Activated CD4-positive, alpha-beta T cell treated with anti-CD3 and anti-CD28 coated beads for 24 hours (primary cell): ENCODE results near the gene TBC1D7.

ENCODE experiments used
- DNase-seq, 2 donors: peaks; one replicate each; pipeline ENCODE4 v3.0.0-alpha.2; 2020; ENCODE audit warnings: low read depth in 2 of 2

Gene TBC1D7

DNA sequence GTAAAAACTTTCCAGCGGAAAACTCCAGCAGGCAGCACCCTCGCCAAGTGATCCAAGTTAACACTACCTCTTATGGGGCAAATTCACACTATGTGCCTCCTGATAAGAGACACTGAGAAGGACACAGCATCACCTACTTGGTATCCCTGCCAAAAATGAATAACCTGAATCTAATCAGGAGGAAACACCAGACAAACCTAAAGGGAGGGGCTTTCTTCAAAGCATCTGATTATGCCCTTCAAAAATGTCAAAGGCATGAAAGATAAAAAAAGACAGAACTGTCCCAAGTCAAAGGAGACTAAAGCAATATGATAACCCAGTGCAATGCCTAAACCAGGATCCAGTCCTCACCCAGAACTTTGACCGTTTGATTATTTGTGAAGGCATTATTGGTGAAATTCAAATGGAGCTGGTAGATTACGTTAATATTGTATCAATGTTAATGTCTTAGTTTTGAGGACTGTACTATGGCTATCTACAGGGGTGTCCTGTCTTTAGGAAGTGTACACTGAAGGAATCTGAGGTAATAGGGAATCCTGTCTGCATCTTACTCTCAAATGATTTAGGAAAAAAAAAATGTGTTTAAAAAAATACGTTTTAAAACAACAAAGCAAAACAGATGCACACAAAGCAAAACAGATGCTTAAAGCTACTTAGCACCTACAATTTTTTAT, 8.3 kb downstream of the TBC1D7 start:
- no peak for DNase-seq

DNA sequence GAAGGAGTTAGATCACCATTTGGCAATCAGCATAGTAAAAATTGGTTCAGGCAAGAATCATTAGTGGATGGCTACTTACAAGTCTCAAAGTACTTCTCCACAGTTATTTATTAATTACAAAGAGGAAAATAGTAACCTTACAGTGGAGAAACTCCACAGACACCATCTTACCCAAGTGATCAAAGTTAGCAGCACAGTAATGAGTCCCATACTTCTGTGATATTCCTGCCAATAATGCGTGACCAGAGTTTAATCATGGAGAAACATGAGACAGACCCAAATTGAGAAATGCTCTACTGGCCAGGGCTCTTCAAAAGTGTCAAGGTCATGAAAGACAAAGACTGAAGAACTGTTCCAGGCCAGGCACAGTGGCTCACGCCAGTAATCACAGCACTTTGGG, 9.5 kb downstream of the TBC1D7 start:
- DNase-seq: no peak

DNA sequence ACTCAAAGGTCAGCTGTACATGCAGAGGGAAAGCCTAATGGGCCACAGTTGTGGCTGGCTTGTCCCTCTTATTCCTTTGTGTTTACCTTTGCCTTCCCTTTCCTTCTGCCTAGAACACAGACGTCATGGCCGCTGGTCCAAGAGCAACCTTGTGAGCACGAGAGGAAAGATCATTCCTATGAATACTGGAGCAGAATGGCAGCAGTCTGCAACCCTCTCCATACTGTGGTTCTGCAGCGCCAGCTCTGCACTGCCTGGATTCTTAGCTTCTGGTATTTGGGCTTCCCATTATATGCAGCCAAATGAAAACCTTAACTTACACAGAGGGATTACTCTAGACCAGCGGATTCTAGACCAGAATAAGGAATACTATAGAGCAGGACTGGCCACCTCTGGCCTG, 12.4 kb downstream of the TBC1D7 start:
- no peak for DNase-seq

DNA sequence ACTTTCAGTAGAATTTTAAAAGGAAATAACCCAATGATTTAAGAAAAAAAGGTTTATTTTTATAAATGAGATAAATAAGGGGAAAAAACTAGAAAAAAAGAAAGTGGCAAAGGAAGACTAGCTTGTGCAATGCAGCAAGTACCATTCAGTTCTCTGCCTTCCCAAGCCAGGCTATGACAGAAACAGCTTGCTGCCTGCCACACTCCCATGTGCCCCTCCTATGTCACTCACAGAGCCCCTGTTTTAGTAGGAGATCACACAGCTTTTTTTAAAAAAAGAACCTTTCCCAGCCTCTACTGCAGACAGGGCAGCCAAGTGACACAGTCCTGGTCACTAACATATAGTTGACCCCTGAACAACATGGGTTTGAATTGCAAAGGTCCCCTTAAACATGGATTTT, 13.5 kb downstream of the TBC1D7 start:
- no peak for DNase-seq

DNA sequence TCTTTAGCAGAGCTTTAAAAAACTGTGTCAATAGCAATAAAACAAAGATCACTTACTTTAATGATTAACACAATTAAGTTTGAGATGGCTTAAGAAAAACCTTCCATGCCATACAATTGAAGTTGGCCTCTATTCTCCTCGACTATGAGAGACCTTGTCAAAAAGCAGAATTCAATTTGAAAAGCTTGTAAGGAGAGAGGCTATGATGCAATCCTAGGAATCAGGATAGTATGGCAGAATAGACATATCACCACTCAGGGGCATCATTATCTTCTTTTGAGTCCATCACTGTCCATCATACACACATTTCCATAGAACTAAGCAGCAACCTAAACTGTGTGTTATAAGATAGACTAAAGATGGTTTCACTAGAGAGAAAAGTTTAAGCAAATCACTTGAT, 17.2 kb downstream of the TBC1D7 start:
- no peak for DNase-seq

DNA sequence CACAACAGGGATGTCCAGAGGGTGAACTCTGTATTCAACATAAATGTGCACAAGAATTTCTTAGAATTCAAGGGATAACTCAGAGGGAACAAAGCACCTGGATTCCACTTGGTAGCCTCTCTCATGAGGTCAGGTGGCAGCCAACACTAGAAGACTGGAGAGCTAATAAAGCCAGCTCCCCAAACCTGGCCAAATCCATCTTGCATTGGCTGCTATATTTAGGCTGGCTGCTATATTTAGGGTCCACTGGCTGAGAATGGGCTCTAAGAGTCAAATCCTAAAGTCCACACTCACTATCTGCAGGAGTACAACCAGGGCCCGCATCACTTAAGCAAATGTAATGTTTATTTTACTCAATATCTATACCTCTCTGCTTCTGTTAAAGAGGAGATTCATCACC, 20.0 kb downstream of the TBC1D7 start:
- DNase-seq: no peak

DNA sequence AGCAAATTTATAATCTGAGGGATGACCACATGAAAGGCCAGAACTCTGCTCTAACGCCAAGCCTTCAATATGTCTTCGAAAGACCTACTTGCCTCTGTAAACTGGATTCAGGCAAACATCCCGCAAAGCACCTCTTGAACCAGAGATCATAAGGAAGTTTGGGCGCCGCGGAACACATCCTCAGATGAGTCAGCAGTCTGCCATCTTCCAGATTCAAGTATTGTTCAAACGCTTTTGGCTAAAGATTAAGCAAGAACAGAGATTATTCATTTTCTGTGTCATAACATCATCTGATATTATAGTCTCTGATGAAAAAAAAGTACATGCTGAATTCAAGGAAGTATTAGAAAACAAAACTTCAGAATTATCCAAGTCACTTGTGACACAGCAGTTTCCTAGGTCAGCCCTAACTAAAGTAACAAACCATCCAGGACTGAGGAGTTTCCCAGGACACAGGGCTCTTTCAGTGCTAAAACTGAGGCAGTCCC, 20.8 kb downstream of the TBC1D7 start:
- no peak for DNase-seq

DNA sequence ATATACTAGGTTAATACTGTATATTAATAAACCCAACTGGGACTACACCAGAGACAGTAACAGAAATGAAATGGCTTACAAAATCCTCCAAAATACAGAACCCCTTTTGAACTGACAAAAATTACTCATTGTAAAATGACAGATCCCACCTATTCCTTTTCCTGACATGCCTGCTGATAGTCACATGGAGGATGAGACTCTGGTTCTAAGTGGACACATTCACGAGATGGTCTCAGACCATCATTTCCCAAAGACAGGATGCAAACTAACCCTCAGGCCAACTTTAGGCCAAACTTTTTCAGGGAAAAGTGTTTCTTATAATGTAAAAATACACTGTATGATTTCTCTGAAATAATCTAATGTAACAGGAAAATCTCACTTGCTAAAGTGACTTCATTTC, 22.5 kb downstream of the TBC1D7 start:
- DNase-seq: no peak

DNA sequence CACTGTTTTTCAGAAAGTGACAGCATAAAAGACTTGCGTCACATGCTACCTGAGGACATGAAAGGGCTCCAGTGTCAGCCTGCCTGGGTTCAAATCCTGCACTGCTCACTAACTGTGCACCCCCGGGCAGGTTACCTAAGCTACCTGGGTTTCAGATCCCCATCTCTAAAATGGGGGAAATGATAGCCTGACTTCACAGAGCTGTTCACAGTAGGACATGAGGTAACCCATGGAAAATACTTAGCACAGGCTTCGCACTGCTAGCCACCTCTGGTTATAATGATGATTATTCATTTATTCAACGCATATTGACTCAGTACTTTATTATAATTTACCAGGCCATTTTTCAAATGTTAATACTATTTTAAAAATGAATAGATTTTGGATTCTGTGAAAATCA, 23.0 kb downstream of the TBC1D7 start:
- no peak for DNase-seq

DNA sequence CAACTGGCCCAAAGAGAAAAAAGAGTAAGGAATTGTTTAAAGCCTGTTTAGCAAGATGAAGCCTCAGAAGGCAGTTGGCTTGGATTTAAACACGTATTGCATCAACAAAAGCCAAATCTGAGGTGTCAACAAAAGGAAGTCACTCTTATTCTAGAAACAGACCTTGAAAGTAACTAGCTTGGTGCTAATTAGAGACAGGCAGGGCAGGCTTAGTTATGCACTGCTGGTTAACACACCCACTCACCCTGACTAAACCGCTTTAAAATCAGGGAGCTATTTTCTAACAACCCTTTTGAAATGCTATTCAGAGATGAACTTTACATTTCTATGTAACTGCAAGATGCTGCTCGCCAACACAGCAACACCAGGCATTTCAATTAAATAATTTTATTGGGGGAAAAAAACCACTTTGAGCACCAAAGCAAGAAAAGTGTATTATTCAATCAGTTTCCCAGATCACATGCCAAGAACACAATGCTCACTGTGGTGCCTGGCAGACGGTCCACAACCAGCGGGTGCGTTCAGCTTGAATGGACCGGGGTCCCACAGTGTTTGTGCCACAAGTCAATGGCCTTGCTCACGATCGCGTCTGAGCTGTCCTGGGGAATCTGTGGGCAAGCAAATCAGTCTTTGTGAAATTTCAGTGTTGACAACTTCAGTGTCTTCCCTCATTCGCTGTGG, 23.6 kb downstream of the TBC1D7 start:
- no peak for DNase-seq

DNA sequence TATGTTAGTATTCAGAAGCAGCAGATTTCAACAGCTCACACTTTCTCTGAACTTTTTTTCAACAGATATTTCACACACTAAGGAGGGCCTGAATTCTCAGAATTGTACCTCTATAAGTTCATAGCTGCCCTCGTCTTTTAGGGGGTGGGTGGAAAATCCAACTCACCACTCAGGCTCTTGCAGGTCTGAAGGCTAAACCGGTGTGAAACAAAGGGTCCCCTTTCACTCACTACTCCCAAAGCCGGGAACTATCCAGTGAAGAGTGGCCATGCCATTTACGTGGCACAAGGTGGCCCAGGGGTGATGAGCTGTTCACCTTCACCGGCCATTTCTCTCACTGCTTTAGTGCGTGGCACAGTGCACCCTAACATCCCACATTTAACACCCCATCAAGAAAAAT, 24.2 kb downstream of the TBC1D7 start:
- DNase-seq: no peak

DNA sequence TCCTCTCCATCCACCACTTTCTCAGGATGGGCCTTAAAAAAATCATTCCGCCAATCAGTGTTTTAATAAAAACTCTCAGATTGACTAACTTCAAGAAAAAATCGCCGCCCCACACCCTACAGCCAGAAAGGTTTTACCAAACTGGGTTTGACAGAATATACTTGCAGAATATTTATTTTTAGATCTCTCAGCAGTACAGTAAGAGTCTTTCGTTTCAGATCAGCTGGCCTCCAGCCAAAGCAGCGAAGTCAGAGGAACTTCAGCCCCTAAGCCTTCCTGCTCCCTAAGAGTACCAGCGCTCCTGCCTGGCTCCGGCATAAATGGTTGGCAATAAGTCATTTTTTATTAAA, 24.7 kb downstream of the TBC1D7 start:
- peak in 1 of 2 donors; percentile 1 for DNase-seq

DNA sequence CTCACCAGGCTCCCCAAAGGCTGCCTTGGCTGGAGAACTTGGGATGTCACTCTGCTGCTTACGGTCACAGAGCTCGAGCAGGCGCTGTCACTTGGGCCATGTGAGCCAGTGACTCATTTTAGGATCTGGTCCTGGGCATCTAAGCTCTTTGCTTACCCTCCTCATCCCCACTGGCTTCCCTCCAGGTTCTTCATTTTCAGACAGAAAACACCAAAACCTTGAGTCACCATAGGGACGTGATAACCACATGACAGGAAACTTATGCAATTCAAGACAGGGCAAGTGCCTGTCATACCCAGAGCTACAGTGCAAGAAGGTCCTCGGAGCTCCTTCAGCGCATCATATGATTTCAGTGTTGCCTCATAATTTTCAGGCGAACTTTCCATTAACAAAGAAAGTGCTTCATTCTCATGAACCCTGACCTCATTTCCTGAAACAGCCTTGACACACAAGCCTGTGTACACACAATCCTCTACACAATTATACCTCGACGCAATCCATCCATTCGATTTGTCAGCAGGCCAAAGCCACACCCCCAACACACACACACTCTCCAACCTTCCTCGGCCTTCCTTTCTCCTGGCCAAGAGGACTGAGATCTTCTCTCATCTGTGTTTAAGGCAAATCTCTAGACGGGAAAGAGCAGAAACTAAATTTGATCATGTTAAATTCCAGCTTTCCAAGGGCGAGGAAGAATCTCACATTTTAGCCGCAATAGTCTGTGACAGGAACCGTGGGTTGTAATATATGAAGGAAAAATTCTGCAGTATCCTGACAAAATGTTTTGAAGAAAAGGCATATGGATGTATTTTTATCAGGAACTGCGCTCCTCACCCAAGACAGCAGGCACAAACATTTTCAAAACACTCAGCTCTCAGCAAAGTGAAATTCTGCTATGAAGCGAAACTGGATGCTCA, 25.3 kb downstream of the TBC1D7 start:
- peak; percentile 11 to 30 for DNase-seq

DNA sequence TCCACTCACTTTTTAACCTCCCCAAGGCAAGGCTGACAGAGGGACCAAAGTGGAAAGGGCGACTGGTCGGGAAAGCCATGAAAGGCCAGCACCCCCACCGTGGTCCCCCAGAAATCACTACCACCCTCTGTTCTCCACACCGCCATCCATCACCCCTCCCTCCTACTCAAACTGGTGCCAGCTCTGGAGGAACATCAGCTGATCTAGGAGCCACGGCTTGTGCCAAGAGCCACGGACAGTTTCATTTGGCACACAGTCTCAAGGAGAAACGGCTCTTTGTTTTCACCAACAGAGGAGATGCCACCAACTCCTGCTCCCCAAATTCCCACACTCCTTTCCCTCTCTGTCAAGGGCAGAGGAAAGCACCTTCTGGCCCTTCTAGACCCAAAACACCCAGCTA, 26.0 kb downstream of the TBC1D7 start:
- no peak for DNase-seq

DNA sequence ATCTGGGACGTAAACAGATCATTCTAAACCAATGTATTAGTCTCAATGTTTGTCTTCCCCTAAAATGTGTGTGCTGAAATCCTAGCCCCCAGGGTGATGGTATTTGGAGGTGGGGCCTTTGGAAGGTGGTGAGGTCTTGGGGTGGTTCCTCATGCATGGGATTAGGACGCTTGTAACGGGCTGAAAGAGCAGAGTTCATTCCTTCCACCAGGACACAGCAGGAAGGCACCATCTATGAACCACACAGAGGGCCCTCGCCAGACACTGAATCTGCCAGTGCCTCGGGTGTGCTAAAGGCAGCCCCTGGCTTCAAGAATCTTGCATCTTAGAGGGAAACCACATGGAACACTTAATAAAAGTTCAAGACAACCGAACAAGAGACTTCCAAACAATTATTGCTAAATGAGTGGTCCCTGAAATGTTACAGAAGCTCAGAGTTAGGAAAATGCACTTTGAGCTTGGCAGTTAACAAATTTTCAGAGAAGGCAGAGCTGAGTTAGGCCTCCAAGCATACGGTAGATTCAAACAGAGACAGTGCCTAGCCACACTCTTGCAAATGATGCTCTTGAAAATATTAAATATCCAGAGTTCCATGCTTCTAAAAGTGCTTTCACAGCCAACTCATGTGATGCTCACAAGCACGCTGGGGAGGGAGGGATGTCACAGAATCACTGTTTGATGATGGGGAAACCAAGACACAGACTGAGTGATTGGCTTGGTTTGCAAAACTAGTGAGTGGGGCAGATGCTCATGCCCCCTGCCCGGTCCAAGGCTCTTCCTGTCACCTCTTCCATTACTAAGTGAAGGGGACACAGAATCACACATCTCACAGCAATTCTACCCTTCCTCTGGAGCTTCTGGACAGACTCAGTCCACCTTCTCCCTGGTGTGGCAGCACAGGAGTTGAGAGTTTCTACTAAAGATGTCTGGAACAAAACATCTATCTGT, 27.4 kb downstream of the TBC1D7 start:
- no peak for DNase-seq

DNA sequence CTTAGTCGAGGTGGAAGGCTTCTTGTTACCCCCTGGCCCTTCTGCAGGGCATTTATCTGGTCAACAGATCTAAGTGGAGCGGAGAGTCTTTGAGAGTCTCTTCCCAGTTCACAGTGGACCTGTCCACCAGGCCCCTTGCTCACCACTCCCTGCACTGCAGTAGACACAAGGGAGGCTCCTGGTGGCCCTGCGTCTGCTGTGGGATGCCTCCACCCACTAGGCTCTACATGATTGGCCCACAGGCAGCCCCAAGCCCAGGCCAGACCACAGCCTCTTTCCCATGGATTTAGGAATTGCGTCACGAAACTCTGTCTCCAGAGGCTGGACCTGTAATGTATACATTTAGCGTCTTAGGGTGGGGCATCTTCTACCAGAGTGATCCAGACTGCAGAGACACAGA, 28.4 kb downstream of the TBC1D7 start:
- DNase-seq: no peak

DNA sequence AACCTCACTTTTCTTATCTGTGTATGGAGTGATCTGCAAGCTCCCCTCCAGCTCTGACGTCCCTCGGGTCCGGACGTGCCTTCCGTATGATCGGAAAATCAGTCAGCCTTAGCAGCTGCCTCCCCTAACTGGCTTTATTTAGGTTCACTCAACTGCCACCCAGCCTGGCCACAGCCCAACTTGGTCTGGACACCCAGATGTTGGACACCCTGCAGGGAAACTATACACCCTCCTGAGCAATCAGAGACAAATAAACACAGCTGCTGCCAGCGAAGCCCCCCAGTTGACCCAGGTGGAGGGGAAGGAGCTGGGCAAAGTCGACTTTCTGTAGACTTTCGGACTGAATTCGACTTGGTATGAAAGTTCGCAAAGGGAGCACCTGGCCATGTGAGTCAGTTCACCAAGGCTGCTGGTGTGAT, 28.9 kb downstream of the TBC1D7 start:
- DNase-seq: no peak

DNA sequence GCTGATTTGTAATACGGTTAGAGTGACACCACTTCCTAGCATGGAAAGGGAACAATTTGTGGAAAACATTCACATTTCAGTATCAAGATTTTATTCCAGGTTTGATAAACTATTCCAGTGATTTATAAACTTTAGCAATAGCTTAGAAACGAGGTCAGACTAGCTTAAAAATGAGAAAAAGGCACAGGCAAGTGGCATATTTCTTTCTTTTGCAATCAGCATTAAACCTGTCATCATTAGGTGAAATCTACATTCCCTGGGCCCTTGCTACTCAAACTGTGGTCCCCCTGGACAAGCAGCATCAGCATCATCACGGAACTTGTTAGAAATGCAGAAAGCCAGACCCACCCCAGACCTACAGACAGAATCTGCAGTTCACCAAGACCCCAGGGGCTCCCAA, 29.9 kb downstream of the TBC1D7 start:
- no peak for DNase-seq

DNA sequence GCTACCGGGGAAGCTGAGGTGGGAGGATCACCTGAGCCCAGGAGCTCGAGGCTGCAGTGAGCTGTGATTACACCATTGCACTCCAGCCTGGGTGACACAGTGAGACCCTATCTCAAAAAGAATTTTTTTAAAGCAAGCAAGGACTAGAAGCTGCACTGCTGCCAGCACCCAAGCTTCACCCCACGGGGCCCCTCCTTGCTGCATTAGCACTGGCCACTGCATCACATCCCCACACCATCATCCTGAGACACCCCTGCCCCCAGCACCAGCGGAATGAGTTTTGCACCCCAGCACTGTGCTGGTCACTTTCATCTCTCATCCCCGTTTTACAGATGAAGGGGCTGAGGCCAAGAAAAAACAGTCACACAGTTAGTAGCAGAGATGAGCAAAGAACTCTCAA, 30.9 kb downstream of the TBC1D7 start:
- no peak for DNase-seq

DNA sequence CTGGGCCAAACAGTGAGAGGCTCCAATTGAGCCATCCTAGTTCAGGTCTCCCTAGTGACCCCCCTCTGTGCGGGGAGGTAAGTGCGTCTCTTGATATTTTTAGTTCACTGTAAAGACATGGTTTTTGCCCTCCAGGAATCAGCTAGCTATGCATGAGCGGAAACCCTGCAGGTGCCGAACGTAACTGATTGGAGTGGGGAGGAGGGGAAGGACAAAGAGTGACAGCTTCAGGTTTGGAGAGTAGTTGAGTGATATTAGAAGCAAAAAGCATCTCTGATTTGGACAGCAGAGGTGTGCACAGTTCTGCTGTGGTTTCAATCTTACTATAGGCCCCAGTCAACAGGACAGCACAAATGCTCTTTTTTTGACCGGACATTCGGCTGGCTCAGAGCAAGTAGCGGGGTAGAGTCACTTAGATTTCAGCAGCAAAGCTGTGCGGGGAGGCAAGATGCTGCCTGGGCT, 31.8 kb downstream of the TBC1D7 start:
- DNase-seq: no peak

DNA sequence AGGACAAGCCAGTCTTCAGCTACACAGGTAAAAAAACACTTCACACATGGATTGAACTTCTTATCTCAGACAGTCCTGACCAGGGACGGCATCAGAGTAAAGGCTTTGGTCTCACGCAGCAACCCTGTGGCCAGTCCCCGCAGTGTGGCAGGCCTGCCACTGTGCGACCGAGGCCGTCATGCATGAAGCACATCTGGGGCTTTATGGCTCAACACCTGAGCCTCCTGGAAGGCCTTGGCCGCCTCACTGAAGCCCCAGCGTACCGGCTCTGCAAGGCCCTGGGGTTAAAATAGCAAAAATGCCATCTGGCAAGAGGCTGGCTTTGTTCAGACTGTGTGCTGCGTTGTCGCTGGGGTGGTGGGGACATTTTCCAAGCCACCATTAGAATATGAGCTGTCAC, 32.8 kb downstream of the TBC1D7 start:
- no peak for DNase-seq
